Astrocyte (in vitro differentiated cells and primary cell): ENCODE measurements around the gene ZNF132. TPM values are rescaled to one million over a fixed set of nuclear protein-coding genes. Genes with fewer than 3 reads are reported as not detected.
A peak's percentile ranks its signal among the peaks of the same experiment; 100 is the strongest.
"Not testable (repeated sequence)": the region's sequence is repeated elsewhere in the genome, so short reads cannot be mapped to it uniquely, and the experiment has no call there.

Experiments used
- DNase-seq: peaks from one replicate; pipeline ENCODE4 v3.0.0-alpha.2; 2010; ENCODE audit warnings: low read depth
- FAIRE-seq: peaks from 2 replicates; lab custom pipeline; 2011; peaks lifted over from hg19 to GRCh38; lab: Jason Lieb, UNC
- H2AFZ ChIP-seq: 2 replicates; pipeline ENCODE4 v1.6.0; 2012; ENCODE audit warnings: low read depth, low read length, inconsistent platforms
- H3K27ac ChIP-seq: 2 replicates; pipeline ENCODE4 v1.5.1; 2011; ENCODE audit warnings: low read depth, low read length, inconsistent platforms
- H3K27me3 ChIP-seq: 2 replicates; pipeline ENCODE4 v1.6.0; 2011; ENCODE audit warnings: low read length, inconsistent platforms; ENCODE audit not compliant: insufficient read depth
- H3K36me3 ChIP-seq: 2 replicates; pipeline ENCODE4 v1.5.1; 2011; ENCODE audit warnings: low read length, inconsistent platforms; ENCODE audit not compliant: insufficient read depth
- H3K4me1 ChIP-seq: 2 replicates; pipeline ENCODE4 v1.5.1; 2011; ENCODE audit warnings: low read length, inconsistent platforms; ENCODE audit not compliant: insufficient read depth
- H3K4me2 ChIP-seq: 2 replicates; pipeline ENCODE4 v1.6.0; 2012; ENCODE audit warnings: low read length, inconsistent platforms
- H3K4me3 ChIP-seq: 2 replicates; pipeline ENCODE4 v1.5.1; 2011; ENCODE audit warnings: low read depth, mild to moderate bottlenecking, low read length, inconsistent platforms; ENCODE audit not compliant: insufficient read depth
- H3K79me2 ChIP-seq: 2 replicates; pipeline ENCODE4 v1.6.0; 2012; ENCODE audit warnings: mild to moderate bottlenecking, low read length, inconsistent platforms; ENCODE audit not compliant: insufficient read depth
- H3K9ac ChIP-seq: 2 replicates; pipeline ENCODE4 v1.6.0; 2012; ENCODE audit warnings: mild to moderate bottlenecking, low read length, inconsistent platforms
- H3K9me3 ChIP-seq: 2 replicates; pipeline ENCODE4 v1.5.1; 2012; ENCODE audit warnings: low read depth, mild to moderate bottlenecking, low read length, inconsistent platforms; ENCODE audit not compliant: insufficient read depth
- H4K20me1 ChIP-seq: 2 replicates; pipeline ENCODE4 v1.6.0; 2012; ENCODE audit warnings: low read length, inconsistent platforms; ENCODE audit not compliant: insufficient read depth
- H3K27ac Mint-ChIP-seq: one replicate; pipeline ENCODE4 v1.8.0; 2021; ENCODE audit warnings: mild to moderate bottlenecking, mixed read lengths; ENCODE audit not compliant: unreplicated experiment
- H3K27me3 Mint-ChIP-seq: one replicate; pipeline ENCODE4 v1.8.0; 2021; ENCODE audit warnings: low read depth, mixed read lengths; ENCODE audit not compliant: unreplicated experiment
- H3K36me3 Mint-ChIP-seq: one replicate; pipeline ENCODE4 v1.8.0; 2021; ENCODE audit warnings: low read depth, mixed read lengths; ENCODE audit not compliant: unreplicated experiment
- H3K4me1 Mint-ChIP-seq: one replicate; pipeline ENCODE4 v1.8.0; 2021; ENCODE audit warnings: low read depth, mixed read lengths; ENCODE audit not compliant: unreplicated experiment
- H3K4me3 Mint-ChIP-seq: one replicate; pipeline ENCODE4 v1.8.0; 2021; ENCODE audit warnings: mild to moderate bottlenecking, moderate library complexity, mixed read lengths; ENCODE audit not compliant: unreplicated experiment
- H3K9me3 Mint-ChIP-seq: one replicate; pipeline ENCODE4 v1.8.0; 2021; ENCODE audit warnings: mild to moderate bottlenecking, mixed read lengths; ENCODE audit not compliant: unreplicated experiment
- EZH2 ChIP-seq: IDR thresholded peaks from 2 replicates; pipeline ENCODE4 v1.6.1; 2012; ENCODE audit warnings: mild to moderate bottlenecking, low read length, inconsistent platforms; ENCODE audit not compliant: insufficient read depth
- total RNA-seq: library from RNA; stranded (reverse); gene quantifications from 2 replicates; pipeline ENCODE4 v1.2.1, GENCODE V29; 2021
- TF ChIP-seq, protein P1 (sequence below): IDR thresholded peaks from 2 replicates; pipeline ENCODE4 v1.5.1; 2011; ENCODE audit warnings: low read depth, mild to moderate bottlenecking, inconsistent platforms, low read length, moderate library complexity; ENCODE audit not compliant: insufficient read depth

ZNF132 gene
- total RNA-seq, 1 donor from 2014 or later: 1.9 TPM

DNA sequence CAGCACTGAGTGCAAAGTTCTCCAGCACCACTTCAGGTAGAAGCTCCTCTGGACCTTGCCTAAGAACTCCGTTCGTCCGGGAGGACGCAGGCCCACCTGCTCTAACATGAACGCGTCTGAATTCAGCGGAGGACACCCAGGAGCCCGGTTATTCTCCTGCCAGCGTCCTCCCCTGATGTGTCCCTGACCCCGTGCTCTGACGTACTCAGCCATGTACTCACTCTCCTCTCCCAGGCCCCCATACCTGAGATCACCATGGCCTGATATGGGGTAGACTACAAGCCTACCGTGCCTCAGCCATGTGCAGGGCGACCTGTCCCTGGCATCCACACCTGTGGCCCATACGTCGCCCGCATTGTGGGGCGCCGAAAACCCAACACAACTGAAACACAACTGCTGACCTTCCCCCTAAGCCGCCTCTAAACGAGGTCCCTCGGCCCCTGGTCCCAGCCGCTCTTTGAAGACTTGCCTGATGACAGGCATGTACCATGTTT is 32.2 kb downstream of the ZNF132 start:
- no peaks in the 10 kb centered on the region for H3K9me3 ChIP-seq
- H4K20me1 ChIP-seq: no peaks in the 10 kb centered on the region
- peak overlapping the region; percentile 83 for H3K27ac Mint-ChIP-seq
- no peaks in the 10 kb centered on the region for H3K27me3 ChIP-seq
- H3K27me3 Mint-ChIP-seq: no peaks in the 10 kb centered on the region
- H3K9me3 Mint-ChIP-seq: no peaks in the 10 kb centered on the region
- no peak for TF ChIP-seq EZH2
- TF ChIP-seq, protein P1, sequence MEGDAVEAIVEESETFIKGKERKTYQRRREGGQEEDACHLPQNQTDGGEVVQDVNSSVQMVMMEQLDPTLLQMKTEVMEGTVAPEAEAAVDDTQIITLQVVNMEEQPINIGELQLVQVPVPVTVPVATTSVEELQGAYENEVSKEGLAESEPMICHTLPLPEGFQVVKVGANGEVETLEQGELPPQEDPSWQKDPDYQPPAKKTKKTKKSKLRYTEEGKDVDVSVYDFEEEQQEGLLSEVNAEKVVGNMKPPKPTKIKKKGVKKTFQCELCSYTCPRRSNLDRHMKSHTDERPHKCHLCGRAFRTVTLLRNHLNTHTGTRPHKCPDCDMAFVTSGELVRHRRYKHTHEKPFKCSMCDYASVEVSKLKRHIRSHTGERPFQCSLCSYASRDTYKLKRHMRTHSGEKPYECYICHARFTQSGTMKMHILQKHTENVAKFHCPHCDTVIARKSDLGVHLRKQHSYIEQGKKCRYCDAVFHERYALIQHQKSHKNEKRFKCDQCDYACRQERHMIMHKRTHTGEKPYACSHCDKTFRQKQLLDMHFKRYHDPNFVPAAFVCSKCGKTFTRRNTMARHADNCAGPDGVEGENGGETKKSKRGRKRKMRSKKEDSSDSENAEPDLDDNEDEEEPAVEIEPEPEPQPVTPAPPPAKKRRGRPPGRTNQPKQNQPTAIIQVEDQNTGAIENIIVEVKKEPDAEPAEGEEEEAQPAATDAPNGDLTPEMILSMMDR: no peak
- H3K27ac ChIP-seq: peak overlapping the region; percentile 74
- FAIRE-seq (no peak), DNase-seq (no peak)
- no peaks in the 10 kb centered on the region for H3K36me3 ChIP-seq
- peak overlapping the region; percentile 93 for H3K4me2 ChIP-seq
- no peaks in the 10 kb centered on the region for H3K36me3 Mint-ChIP-seq
- H3K9ac ChIP-seq: peak overlapping the region; percentile 86
- peaks cover 28% of the 10 kb centered on the region for H3K79me2 ChIP-seq
- H3K4me1 ChIP-seq: peaks cover 15% of the 10 kb centered on the region
- peaks cover 3% of the 10 kb centered on the region for H3K4me1 Mint-ChIP-seq
- H2AFZ ChIP-seq: peak overlapping the region; percentile 98
- H3K4me3 ChIP-seq: peak overlapping the region; percentile 75
- peak overlapping the region; percentile 90 for H3K4me3 Mint-ChIP-seq

DNA sequence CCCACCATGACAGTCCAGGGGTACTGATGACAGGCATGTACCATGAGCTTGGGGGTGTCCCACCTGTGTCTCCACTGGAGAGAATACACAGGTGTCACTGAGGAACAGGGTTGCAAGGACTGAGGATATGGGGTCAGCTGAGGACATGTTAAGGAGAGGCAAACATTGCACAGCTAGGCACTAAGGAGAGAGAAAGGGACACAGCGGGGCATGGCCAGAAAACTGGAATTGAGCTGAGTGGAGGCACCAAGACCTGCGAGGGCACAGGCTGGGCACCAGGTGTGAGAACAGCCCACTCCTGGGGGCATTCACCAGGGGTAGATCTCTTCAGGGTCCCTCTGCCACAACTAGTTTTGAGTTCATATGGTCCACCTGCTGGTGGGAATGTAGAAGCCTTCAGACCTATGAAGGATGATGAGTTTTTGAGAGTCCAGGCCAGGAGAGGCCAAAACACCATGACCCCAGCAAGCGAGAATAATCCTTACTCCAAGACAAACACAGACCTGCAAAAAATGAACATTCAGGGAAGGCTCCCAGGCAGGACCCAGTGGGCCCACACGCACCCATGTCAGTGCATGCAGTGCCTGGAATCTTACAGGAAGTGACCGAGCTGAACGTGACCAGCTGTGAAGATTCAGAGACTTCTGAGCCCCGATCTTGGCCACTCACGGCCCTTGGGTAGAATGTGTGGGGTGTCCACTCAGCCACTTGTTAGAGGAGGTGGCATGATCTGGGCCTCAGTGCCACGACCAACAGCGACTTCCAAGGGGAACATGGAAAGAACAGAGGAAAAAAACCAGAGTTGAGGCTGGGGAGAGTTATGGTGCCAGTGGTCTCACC is 32.9 kb downstream of the ZNF132 start:
- H3K27me3 Mint-ChIP-seq: no peaks in the 10 kb centered on the region
- H3K4me1 ChIP-seq: peaks cover 16% of the 10 kb centered on the region
- H3K27ac ChIP-seq: no peak overlapping the region

DNA sequence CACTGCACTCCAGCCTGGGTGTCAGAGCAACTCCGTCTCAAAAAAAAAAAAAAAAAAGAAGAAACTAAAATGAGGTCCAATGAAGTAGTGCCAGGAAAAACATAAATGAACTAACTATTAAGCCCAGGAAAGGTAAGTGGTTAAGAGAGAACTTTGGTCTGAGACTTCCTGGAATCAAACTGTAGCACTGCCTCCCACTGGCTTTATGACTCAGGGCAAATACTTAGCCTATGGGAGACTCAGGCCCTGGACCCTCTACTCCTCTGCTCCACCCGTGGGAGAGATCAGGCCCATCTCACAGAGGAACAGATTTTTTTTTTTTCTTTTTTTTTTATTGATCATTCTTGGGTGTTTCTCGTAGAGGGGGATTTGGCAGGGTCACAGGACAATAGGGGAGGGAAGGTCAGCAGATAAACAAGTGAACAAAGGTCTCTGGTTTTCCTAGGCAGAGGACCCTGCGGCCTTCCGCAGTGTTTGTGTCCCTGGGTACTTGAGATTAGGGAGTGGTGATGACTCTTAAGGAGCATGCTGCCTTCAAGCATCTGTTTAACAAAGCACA is 36.0 kb downstream of the ZNF132 start:
- not testable (repeated sequence) for H3K27me3 Mint-ChIP-seq, H3K9me3 ChIP-seq, H2AFZ ChIP-seq, H3K27ac ChIP-seq, FAIRE-seq, H4K20me1 ChIP-seq, H3K4me3 Mint-ChIP-seq, H3K36me3 ChIP-seq, H3K4me1 Mint-ChIP-seq, H3K27me3 ChIP-seq, H3K4me2 ChIP-seq, H3K4me3 ChIP-seq, H3K36me3 Mint-ChIP-seq, H3K9me3 Mint-ChIP-seq, H3K9ac ChIP-seq, DNase-seq, H3K27ac Mint-ChIP-seq
- peaks cover 15% of the 10 kb centered on the region for H3K79me2 ChIP-seq
- H3K4me1 ChIP-seq: peaks cover 21% of the 10 kb centered on the region

More for the DNA sequence above, 32.9 kb downstream of the ZNF132 start:
- FAIRE-seq: no peak
- Mint-ChIP-seq H3K4me3 (peak overlapping the region; percentile 90), H3K9me3 (no peaks in the 10 kb centered on the region), H3K27ac (peak overlapping the region; percentile 16), H3K36me3 (no peaks in the 10 kb centered on the region), H3K4me1 (peaks cover 3% of the 10 kb centered on the region)
- H2AFZ ChIP-seq: no peak overlapping the region
- H3K4me2 ChIP-seq: peak overlapping the region; percentile 93
- H3K9me3 ChIP-seq: no peaks in the 10 kb centered on the region
- TF ChIP-seq EZH2: no peak
- TF ChIP-seq, protein P1: peak; percentile 20
- DNase-seq: no peak
- H3K27me3 ChIP-seq: no peaks in the 10 kb centered on the region
- H4K20me1 ChIP-seq: no peaks in the 10 kb centered on the region
- peaks cover 28% of the 10 kb centered on the region for H3K79me2 ChIP-seq
- peak overlapping the region; percentile 86 for H3K9ac ChIP-seq
- no peaks in the 10 kb centered on the region for H3K36me3 ChIP-seq
- peak overlapping the region; percentile 75 for H3K4me3 ChIP-seq
